NCI-H1092 (cell line): Measurements from ENCODE around the gene PRKAG3.

Experiments used
- DNase-seq: peaks from one replicate; lab custom pipeline; 2025; lab: John Stamatoyannopoulos, UW

PRKAG3 gene

GRCh38 chr2:218831378-218831990 lies at the start of gene PRKAG3:
Gene PRKAG3 (minus strand): TSS chr2:218831803.
- no peak for DNase-seq

- DNase-seq, result no peak
Observed at GRCh38 chr2:218880859-218881594, 49.4 kb upstream of the PRKAG3 start.

GRCh38 chr2:218880102-218880858 lies 48.7 kb upstream of the PRKAG3 start, which contains the start of gene WNT10A:
Gene WNT10A (plus strand): TSS chr2:218880852. CDS start chr2:218880996, 144 bp downstream.
- no peak for DNase-seq

DNA sequence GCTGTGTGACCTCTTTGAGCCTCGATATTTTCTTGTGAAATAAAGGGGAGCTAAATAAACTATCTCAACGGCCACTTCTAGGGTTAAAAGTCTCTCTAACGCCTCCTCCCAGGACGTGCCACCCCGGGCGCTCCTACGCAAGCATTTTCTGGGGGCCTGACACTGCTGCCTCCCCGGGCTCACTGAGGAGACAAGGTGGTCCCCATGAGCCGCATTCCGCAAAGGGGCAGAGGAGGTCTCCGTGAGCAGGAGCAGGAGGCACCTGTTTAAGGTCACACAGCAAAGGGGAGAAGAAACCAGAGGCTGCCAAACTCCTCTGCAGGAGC lies 48.1 kb upstream of the PRKAG3 start:
- DNase-seq, result no peak

GRCh38 chr2:218878926-218879761 lies 47.5 kb upstream of the PRKAG3 start:
- no peak for DNase-seq

DNA sequence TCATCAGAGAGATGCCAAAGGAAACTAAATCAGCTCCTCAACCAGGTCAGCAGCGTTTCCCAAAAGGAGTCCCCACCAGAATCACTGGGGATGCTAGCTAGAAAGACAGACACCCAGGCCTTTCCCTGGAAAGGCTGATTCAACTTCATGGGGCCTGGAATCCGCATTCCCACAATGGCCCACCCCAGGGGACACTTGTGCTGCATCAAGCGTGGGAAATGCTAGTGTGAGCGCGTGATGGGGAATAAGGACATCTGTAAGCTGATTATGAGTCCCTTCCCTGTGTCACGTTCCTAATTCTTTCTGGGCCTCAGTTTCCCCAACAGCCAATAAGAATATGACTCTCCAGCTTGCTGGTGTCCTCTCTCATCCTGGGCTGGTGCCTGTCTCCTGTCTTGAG lies 46.9 kb upstream of the PRKAG3 start:
- DNase-seq, result no peak

- no peak for DNase-seq
Observed at GRCh38 chr2:218877891-218878290, 46.3 kb upstream of the PRKAG3 start.

GRCh38 chr2:218877331-218877730 lies 45.7 kb upstream of the PRKAG3 start:
- no peak for DNase-seq

DNA sequence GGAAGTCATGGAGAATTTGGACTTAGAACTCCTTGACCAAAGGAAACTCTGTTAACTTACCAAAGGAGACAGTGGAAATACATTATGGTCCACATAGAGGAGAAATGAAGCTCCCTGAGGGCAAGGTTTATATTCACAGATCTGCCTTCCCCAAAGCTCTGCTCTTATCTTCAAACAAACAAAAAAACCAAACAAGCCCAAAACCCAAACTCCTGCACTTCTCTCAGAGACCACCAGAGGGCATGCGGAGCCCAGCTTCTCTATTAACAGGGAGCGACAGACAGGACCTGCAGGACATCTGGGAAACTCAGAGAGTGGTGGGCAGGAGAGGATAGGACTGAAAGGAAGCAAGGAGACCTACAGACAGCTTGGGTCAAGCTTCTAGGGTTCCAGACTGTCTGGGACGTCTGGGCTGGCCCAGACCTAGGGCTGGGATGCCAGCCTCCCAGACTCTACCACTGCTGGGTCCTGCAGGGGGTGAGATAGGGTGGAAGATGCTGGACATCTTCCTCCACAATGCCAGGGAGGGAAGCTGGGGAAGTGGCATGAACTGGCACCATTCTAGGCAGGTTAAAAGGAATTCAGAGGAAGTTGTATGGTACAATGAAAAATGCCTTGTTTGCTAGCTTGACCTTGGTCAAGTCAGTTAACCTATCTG lies 45.1 kb upstream of the PRKAG3 start:
- peak; percentile 20 for DNase-seq

- DNase-seq, result no peak
Observed at GRCh38 chr2:218875692-218876246, 44.2 kb upstream of the PRKAG3 start.

DNA sequence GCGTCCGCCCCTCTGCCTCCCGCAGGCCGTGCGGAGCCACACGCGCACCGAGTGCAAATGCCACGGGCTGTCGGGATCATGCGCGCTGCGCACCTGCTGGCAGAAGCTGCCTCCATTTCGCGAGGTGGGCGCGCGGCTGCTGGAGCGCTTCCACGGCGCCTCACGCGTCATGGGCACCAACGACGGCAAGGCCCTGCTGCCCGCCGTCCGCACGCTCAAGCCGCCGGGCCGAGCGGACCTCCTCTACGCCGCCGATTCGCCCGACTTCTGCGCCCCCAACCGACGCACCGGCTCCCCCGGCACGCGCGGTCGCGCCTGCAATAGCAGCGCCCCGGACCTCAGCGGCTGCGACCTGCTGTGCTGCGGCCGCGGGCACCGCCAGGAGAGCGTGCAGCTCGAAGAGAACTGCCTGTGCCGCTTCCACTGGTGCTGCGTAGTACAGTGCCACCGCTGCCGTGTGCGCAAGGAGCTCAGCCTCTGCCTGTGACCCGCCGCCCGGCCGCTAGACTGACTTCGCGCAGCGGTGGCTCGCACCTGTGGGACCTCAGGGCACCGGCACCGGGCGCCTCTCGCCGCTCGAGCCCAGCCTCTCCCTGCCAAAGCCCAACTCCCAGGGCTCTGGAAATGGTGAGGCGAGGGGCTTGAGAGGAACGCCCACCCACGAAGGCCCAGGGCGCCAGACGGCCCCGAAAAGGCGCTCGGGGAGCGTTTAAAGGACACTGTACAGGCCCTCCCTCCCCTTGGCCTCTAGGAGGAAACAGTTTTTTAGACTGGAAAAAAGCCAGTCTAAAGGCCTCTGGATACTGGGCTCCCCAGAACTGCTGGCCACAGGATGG lies 42.0 kb upstream of the PRKAG3 start:
- no peak for DNase-seq

- DNase-seq, result no peak
Observed at GRCh38 chr2:218872645-218873358, 41.2 kb upstream of the PRKAG3 start.

DNA sequence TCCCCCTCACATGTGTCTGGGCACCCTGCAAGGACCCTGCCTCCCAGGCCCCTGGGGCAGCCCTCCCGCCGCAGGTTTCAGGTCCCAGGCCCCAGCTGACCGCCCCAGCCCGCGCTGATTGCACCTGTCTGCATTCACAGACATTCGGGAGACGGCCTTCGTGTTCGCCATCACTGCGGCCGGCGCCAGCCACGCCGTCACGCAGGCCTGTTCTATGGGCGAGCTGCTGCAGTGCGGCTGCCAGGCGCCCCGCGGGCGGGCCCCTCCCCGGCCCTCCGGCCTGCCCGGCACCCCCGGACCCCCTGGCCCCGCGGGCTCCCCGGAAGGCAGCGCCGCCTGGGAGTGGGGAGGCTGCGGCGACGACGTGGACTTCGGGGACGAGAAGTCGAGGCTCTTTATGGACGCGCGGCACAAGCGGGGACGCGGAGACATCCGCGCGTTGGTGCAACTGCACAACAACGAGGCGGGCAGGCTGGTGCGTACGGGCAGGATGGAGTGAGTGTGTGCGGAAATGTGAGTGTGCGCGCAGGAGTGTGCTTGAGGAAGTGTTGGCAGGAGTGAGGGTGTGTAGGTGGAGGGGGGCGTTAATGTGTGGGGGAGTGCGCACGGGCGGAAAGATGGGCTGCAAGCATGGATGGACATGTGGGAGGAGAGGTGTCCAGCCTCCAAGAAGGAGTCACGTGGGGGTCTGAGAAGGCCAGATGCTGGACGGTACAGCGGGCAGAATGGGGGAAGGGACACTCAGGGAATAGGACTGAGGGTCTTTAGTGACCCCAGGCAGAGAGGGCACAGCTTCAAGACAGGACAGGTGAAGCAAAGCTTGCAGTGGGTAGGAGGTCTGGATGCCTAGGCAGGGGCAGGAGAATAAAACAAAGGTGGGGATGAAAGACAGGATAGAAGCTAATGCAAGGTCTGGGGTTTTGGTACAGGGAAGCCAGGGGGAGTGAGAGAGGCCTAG lies 40.0 kb upstream of the PRKAG3 start:
- DNase-seq, result no peak

DNA sequence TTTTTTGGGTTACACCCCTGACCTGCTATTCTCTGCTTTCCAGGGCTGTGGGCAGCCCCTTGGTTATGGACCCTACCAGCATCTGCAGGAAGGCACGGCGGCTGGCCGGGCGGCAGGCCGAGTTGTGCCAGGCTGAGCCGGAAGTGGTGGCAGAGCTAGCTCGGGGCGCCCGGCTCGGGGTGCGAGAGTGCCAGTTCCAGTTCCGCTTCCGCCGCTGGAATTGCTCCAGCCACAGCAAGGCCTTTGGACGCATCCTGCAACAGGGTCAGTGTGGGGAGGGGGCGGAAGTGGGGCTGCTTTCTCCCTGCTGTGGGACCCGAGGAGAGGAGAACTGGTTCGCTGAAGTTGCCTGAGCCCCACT lies 39.4 kb upstream of the PRKAG3 start:
- DNase-seq, result no peak

DNA sequence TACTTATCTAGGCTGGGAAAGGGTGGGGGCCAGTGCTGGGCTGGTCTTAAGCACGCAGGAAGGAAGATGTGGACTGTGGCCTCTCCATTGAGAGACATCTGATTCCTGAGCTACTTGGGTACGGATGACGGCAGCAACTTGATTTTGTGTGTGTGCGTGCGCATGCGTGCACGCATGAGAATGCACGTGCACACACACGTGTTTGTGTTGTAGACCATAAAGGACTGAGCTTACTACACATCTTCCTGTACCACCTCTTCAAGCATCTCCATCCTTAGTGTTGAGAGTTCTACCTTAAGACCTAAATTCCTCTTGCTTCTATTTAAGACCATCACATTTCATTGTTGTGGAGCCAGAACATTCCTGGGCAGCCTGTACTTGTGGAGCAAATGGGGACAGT lies 37.5 kb upstream of the PRKAG3 start:
- DNase-seq, result no peak

- no peak for DNase-seq
Observed at GRCh38 chr2:218867900-218868299, 36.3 kb upstream of the PRKAG3 start.

GRCh38 chr2:218865999-218866398 lies 34.4 kb upstream of the PRKAG3 start:
- no peak for DNase-seq

- DNase-seq, result no peak
Observed at GRCh38 chr2:218865396-218865795, 33.8 kb upstream of the PRKAG3 start.
